ENCODE data around the gene TAS1R2. TPM values are rescaled to one million over a fixed set of nuclear protein-coding genes. Genes with fewer than 3 reads are reported as not detected.
A peak's percentile ranks its signal among the peaks of the same experiment; 100 is the strongest.

Gene TAS1R2
- total and polyA plus RNA-seq, 2 of the 4 experiments (the other 2 are of a cell fraction): not detected

DNA sequence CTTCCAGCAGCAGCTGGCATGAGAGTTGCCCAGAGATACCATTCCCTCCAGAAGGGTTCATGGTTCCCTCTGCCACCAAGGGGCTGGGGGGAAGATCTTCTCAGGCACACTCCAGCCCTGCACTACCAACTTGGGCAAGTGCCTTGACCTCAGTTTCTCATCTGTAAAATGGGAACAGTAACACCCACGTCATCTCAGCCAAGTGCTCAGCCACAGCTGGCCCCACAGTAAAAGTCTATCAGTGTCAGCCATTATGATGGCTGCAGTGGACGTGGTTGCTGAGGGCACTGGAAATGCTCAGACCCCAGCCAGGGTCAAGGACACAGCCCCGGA lies 16.3 kb upstream of the TAS1R2 start:
- H3K9ac ChIP-seq (ENCODE audit: low read depth, low read length): no peak overlapping the region
- H4K8ac ChIP-seq (ENCODE audit: low read depth in 2 of 2, low read length in 2 of 2): no peak overlapping the region
- no peaks in the 10 kb centered on the region for H3K4me1 ChIP-seq (ENCODE audit: control insufficient read depth, insufficient read depth, low read length)
- TF ChIP-seq RFX5 (IDR thresholded peaks at IDR 0.05; ENCODE audit: low read depth, low read length): no peak
- TF ChIP-seq, protein P1, sequence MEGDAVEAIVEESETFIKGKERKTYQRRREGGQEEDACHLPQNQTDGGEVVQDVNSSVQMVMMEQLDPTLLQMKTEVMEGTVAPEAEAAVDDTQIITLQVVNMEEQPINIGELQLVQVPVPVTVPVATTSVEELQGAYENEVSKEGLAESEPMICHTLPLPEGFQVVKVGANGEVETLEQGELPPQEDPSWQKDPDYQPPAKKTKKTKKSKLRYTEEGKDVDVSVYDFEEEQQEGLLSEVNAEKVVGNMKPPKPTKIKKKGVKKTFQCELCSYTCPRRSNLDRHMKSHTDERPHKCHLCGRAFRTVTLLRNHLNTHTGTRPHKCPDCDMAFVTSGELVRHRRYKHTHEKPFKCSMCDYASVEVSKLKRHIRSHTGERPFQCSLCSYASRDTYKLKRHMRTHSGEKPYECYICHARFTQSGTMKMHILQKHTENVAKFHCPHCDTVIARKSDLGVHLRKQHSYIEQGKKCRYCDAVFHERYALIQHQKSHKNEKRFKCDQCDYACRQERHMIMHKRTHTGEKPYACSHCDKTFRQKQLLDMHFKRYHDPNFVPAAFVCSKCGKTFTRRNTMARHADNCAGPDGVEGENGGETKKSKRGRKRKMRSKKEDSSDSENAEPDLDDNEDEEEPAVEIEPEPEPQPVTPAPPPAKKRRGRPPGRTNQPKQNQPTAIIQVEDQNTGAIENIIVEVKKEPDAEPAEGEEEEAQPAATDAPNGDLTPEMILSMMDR (conservative IDR thresholded peaks at IDR 0.05; ENCODE audit: low read depth, low read length): no peak
- no peak for TF ChIP-seq BHLHE40 (IDR thresholded peaks at IDR 0.05; ENCODE audit: low read depth, low read length)
- TF ChIP-seq FOS (IDR thresholded peaks at IDR 0.05; ENCODE audit: low read depth, low read length): no peak
- no peak for TF ChIP-seq POLR2A (IDR thresholded peaks at IDR 0.05; ENCODE audit: low read depth, low read length)
- no peak for TF ChIP-seq CEBPB (IDR thresholded peaks at IDR 0.05; ENCODE audit: low read depth, low read length)
- no peak for TF ChIP-seq RCOR1 (IDR thresholded peaks at IDR 0.05; ENCODE audit: insufficient replicate concordance, low read length)
- TF ChIP-seq, protein P2, sequence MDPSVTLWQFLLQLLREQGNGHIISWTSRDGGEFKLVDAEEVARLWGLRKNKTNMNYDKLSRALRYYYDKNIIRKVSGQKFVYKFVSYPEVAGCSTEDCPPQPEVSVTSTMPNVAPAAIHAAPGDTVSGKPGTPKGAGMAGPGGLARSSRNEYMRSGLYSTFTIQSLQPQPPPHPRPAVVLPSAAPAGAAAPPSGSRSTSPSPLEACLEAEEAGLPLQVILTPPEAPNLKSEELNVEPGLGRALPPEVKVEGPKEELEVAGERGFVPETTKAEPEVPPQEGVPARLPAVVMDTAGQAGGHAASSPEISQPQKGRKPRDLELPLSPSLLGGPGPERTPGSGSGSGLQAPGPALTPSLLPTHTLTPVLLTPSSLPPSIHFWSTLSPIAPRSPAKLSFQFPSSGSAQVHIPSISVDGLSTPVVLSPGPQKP (IDR thresholded peaks at IDR 0.05; ENCODE audit: borderline replicate concordance, low read depth, low read length): no peak
- no peak for TF ChIP-seq RAD21 (IDR thresholded peaks at IDR 0.05; ENCODE audit: low read length)
- TF ChIP-seq MAFK (IDR thresholded peaks at IDR 0.05; ENCODE audit: low read depth, low read length): no peak
- TF ChIP-seq NFE2L2 (IDR thresholded peaks at IDR 0.05; ENCODE audit: low read depth, low read length): no peak
- TF ChIP-seq CHD1 (IDR thresholded peaks at IDR 0.05; ENCODE audit: low read depth, low read length): no peak
- no peak for TF ChIP-seq MAZ (IDR thresholded peaks at IDR 0.05; ENCODE audit: borderline replicate concordance, low read depth, low read length)
- ChIA-PET CTCF (interaction anchor here (0.5 to 1.1 kb wide), 9 partner anchors 8 to 1114 kb away, joined by 3 to 7 read pairs (median 4); no protein-coding TSS in a partner anchor), POLR2A (ENCODE audit: unreplicated experiment) (no interaction called here)
- H3K9me1 ChIP-seq (ENCODE audit: insufficient read depth, low read length): no peaks in the 10 kb centered on the region
- ATAC-seq (ENCODE audit: low read depth): no peak
- H3K79me1 ChIP-seq (ENCODE audit: low read depth in 1 of 2, low read length in 2 of 2): no peaks in the 10 kb centered on the region
- no peaks in the 10 kb centered on the region for H4K20me1 ChIP-seq (ENCODE audit: insufficient read depth, low read length)
- no peak overlapping the region for H2BK20ac ChIP-seq (ENCODE audit: low read depth, low read length)
- H2AK9ac ChIP-seq (replicated peaks; ENCODE audit: low read depth, low read length, poor library complexity): no peak overlapping the region
- H2AFZ ChIP-seq (replicated peaks; ENCODE audit: low read length, poor library complexity): peak overlapping the region; percentile 33
- peaks cover 2% of the 10 kb centered on the region for H3K36me3 ChIP-seq (ENCODE audit: control insufficient read depth, insufficient read depth, low read length)
- 83% methylated on average over 2 of the region's 3 CpGs; no CpG with 5 or more reads in 1 of the 2 experiments for WGBS, 2 experiments (ENCODE audit: extremely low coverage in 2 of 2, insufficient read length in 1 of 2)
- no peak overlapping the region for H3K18ac ChIP-seq (ENCODE audit: low read depth, low read length)
- H2BK15ac ChIP-seq (ENCODE audit: low read depth, low read length): no peak overlapping the region
- no TSS peak for BruUV-seq (replicated peaks)
- no peak overlapping the region for H2AK5ac ChIP-seq (ENCODE audit: low read depth, low read length)
- no peak overlapping the region for H3K4me2 ChIP-seq (ENCODE audit: low read depth, low read length)
- H2BK120ac ChIP-seq (ENCODE audit: low read depth, low read length): no peak overlapping the region
- intact Hi-C loops (cut with micrococcal nuclease): loop anchor here (1.0 kb wide), 1 partner anchor 278 kb away; no protein-coding TSS in a partner anchor
- DNase-seq: no peak
- H2BK5ac ChIP-seq (ENCODE audit: low read depth, low read length, poor library complexity, severe bottlenecking): no peak overlapping the region
- no peak overlapping the region for H3K23ac ChIP-seq (ENCODE audit: low read depth, low read length)
- H3K4ac ChIP-seq (ENCODE audit: low read depth, low read length): no peak overlapping the region
- in situ Hi-C loops (cut with MboI; ENCODE audit: low sequenced_read_pairs): loop anchor here (10.0 kb wide), 1 partner anchor 281 kb away; no protein-coding TSS in a partner anchor
- H3K56ac ChIP-seq (ENCODE audit: extremely low read depth, insufficient read depth, low read length): no peak overlapping the region
- H3K4me3 ChIP-seq (ENCODE audit: insufficient read depth, low read depth, low read length): no peak overlapping the region
- no peak overlapping the region for H3K14ac ChIP-seq (replicated peaks; ENCODE audit: low read depth, low read length)
- no peaks in the 10 kb centered on the region for H3K27me3 ChIP-seq (ENCODE audit: control insufficient read depth, insufficient read depth, low read length)
- H4K91ac ChIP-seq (ENCODE audit: insufficient read depth, low read depth, low read length): no peak overlapping the region
- dilution Hi-C loops (cut with HindIII; ENCODE audit: low sequenced_read_pairs, unreplicated experiment): no loop called here
- H3K9me3 ChIP-seq (ENCODE audit: control insufficient read depth, insufficient read depth, low read length): no peaks in the 10 kb centered on the region
- no peak overlapping the region for H4K5ac ChIP-seq (ENCODE audit: low read depth, low read length)
- no peak overlapping the region for H3K27ac ChIP-seq (ENCODE audit: insufficient read depth, low read length)
